OCI-LY7 (cell line): ENCODE measurements around the gene DDX10. TPM values are rescaled to one million over a fixed set of nuclear protein-coding genes. Genes with fewer than 3 reads are reported as not detected.

Experiments used
- BruUV-seq: library from RNA; stranded (reverse); fragments of 400-500 nt; replicated peaks from 2 replicates; lab custom pipeline; 2021; lab: Mats Ljungman, UMichigan
- CTCF ChIA-PET: fragments of 300-600 bp; sonication (Branson Sonifier 250); formaldehyde crosslinking; loops from one replicate; lab custom pipeline; 2022; ENCODE audit warnings: antibody characterized with exemption; ENCODE audit not compliant: unreplicated experiment; lab: Charles Lee
- POLR2A ChIA-PET: fragments of 300-600 bp; sonication (Branson Sonifier 250); formaldehyde crosslinking; loops from one replicate; lab custom pipeline; 2022; ENCODE audit warnings: antibody characterized with exemption; lab: Charles Lee
- DNase-seq: peaks from one replicate; pipeline ENCODE4 v3.0.0-alpha.2; 2015; ENCODE audit warnings: low spot score
- H2AFZ ChIP-seq: fragments of 200-600 bp; sonication (generic), shearing (Covaris generic); 2 replicates; pipeline ENCODE4 v1.6.1; 2014; ENCODE audit warnings: mild to moderate bottlenecking, antibody characterized with exemption, low read length, moderate library complexity
- H3K27ac ChIP-seq: fragments of 200-600 bp; sonication (generic); 2 replicates; pipeline ENCODE4 v1.5.1; 2014; ENCODE audit warnings: mixed run types, low read depth, mild to moderate bottlenecking, moderate library complexity, low read length, inconsistent platforms; ENCODE audit not compliant: poor library complexity, severe bottlenecking
- H3K36me3 ChIP-seq: fragments of 200-600 bp; sonication (generic); 2 replicates; pipeline ENCODE4 v1.6.1; 2014; ENCODE audit warnings: mild to moderate bottlenecking, antibody characterized with exemption, low read length, moderate library complexity, mixed read lengths; ENCODE audit not compliant: insufficient read depth
- H3K4me1 ChIP-seq: fragments of 200-600 bp; sonication (generic); 2 replicates; pipeline ENCODE4 v1.5.1; 2014; ENCODE audit warnings: mild to moderate bottlenecking, low read length; ENCODE audit not compliant: insufficient read depth, poor library complexity, severe bottlenecking
- H3K4me2 ChIP-seq: fragments of 200-600 bp; sonication (generic); 2 replicates; pipeline ENCODE4 v1.6.1; 2014; ENCODE audit warnings: mild to moderate bottlenecking, low read length
- H3K4me3 ChIP-seq: fragments of 200-600 bp; sonication (generic); 2 replicates; pipeline ENCODE4 v1.5.1; 2014; ENCODE audit warnings: mild to moderate bottlenecking, low read depth, low read length; ENCODE audit not compliant: poor library complexity, severe bottlenecking
- H3K79me2 ChIP-seq: fragments of 200-600 bp; sonication (generic); 2 replicates; pipeline ENCODE4 v1.6.1; 2016; ENCODE audit warnings: low read depth, mild to moderate bottlenecking, low read length, moderate library complexity, mixed read lengths; ENCODE audit not compliant: insufficient read depth
- H3K9me2 ChIP-seq: fragments of 200-600 bp; sonication (generic); 2 replicates; pipeline ENCODE4 v1.6.1; 2016; ENCODE audit warnings: mild to moderate bottlenecking, low read length, mixed read lengths; ENCODE audit not compliant: insufficient read depth
- H3K9me3 ChIP-seq: fragments of 200-600 bp; sonication (generic); 2 replicates; pipeline ENCODE4 v1.6.1; 2014; ENCODE audit warnings: mild to moderate bottlenecking, mixed run types, low read length, mixed read lengths
- H4K20me1 ChIP-seq: fragments of 200-600 bp; sonication (generic); 2 replicates; pipeline ENCODE4 v1.6.1; 2014; ENCODE audit warnings: mild to moderate bottlenecking, antibody characterized with exemption, low read length, moderate library complexity, mixed read lengths; ENCODE audit not compliant: insufficient read depth
- EZH2phosphoT487 ChIP-seq: fragments of 200-600 bp; sonication (generic); IDR thresholded peaks from 2 replicates; pipeline ENCODE4 v1.6.1; 2018; ENCODE audit warnings: low read depth, borderline replicate concordance, mild to moderate bottlenecking, mixed run types, antibody characterized with exemption, low read length, moderate library complexity, mixed read lengths
- intact Hi-C: fragments of 100-400 bp; cut with micrococcal nuclease; formaldehyde crosslinking; loops from one replicate; pipeline ENCODE4 v1.10.0; 2022; ENCODE audit not compliant: unreplicated experiment
- total RNA-seq, 2 experiments: library from RNA; depleted of rRNA in 1 of 2; stranded (reverse); fragments of >200 nt in 1 of 2; shearing (Covaris generic) in 1 of 2; gene quantifications; 2 replicates each; pipeline ENCODE4 v1.2.3, GENCODE V29; 2014 to 2022
- TF ChIP-seq, protein P1 (sequence below): fragments of 200-600 bp; sonication (generic); conservative IDR thresholded peaks from 2 replicates; pipeline ENCODE4 v1.5.1; 2014; ENCODE audit warnings: mild to moderate bottlenecking, antibody characterized with exemption, low read length, moderate library complexity, mixed read lengths

Gene DDX10
- total RNA-seq, 2 experiments from 2014 or later, result 46.5 to 48.7 TPM

DNA sequence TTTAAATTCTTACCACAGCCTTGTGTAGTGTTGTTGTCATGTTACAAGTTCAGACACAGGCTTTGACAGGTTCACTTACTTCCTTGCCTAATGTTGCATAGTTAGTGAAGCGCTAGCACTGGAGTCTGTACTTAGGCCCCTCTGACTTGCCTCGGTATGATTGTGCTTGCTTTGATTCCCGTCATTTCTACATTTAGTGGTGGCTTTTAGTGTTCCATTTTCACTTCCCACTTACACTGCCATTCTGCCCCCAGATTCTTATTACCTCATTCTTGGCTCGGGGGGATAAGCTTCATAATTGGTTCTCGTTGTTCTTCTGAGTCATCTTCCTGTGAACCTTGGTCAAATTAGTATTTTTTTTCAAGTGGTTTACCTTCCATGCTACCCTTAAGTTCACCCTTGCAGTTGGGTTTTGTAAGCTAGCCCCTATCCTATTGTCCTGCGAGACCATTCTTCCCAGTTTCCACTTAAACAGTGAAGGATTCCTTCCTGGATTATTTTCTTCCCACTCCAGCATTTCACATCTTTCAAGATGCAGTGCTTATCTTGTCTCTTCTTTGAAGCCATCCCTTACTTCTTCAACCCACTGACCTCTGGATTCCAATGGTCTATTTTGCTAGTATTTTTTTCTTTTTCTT is 68.7 kb downstream of the DDX10 start:
- peaks cover 14% of the 10 kb centered on the region for H3K4me1 ChIP-seq
- no peak overlapping the region for H3K4me3 ChIP-seq
- intact Hi-C loops, result no loop called here
- peaks cover 68% of the 10 kb centered on the region for H3K36me3 ChIP-seq
- no peak overlapping the region for H3K4me2 ChIP-seq
- no peak overlapping the region for H3K27ac ChIP-seq
- TF ChIP-seq, protein P1, sequence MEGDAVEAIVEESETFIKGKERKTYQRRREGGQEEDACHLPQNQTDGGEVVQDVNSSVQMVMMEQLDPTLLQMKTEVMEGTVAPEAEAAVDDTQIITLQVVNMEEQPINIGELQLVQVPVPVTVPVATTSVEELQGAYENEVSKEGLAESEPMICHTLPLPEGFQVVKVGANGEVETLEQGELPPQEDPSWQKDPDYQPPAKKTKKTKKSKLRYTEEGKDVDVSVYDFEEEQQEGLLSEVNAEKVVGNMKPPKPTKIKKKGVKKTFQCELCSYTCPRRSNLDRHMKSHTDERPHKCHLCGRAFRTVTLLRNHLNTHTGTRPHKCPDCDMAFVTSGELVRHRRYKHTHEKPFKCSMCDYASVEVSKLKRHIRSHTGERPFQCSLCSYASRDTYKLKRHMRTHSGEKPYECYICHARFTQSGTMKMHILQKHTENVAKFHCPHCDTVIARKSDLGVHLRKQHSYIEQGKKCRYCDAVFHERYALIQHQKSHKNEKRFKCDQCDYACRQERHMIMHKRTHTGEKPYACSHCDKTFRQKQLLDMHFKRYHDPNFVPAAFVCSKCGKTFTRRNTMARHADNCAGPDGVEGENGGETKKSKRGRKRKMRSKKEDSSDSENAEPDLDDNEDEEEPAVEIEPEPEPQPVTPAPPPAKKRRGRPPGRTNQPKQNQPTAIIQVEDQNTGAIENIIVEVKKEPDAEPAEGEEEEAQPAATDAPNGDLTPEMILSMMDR, result no peak
- TF ChIP-seq EZH2phosphoT487, result no peak
- BruUV-seq, result no TSS peak
- ChIA-PET CTCF (no interaction called here), POLR2A (interaction anchor here (0.6 to 1.6 kb wide), 9 partner anchors 9 to 1487 kb away, joined by 3 to 8 read pairs (median 4); no protein-coding TSS in a partner anchor)
- no peaks in the 10 kb centered on the region for H3K9me2 ChIP-seq
- H4K20me1 ChIP-seq, result 0 out of 2 replicates have a peak, but pooled peaks cover 6% of the 10 kb centered on the region
- H3K9me3 ChIP-seq, result no peaks in the 10 kb centered on the region
- no peak overlapping the region for H2AFZ ChIP-seq
- no peak for DNase-seq
- peaks cover 58% of the 10 kb centered on the region; the same call in 1 of the 2 replicates for H3K79me2 ChIP-seq

DNA sequence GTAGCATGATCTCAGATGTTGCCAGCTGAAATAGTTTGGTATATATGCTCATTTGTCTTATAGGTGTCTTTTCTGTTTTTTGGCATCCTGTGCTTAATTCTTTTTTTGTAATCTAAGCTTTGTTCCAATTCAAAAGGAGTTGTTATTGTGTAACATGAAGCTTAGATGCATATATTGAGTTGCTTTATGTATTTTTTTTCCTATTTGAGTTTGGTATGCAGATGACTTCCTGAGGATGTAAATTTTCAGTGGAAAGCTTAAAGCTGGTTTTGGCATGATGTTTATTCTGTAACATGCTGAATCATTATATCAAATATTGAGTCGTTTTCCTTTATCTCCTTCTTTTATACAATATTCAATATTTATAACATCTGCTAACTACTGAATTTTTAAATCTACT is 69.4 kb downstream of the DDX10 start:
- H3K4me1 ChIP-seq, result peaks cover 14% of the 10 kb centered on the region
- H3K36me3 ChIP-seq, result peaks cover 75% of the 10 kb centered on the region
- ChIA-PET CTCF (no interaction called here), POLR2A (interaction anchor here (1.0 to 1.6 kb wide), 3 partner anchors 8 to 13 kb away, joined by 3 to 8 read pairs (median 5); no protein-coding TSS in a partner anchor)
- no TSS peak for BruUV-seq
- DNase-seq, result no peak
- 0 out of 2 replicates have a peak, but pooled peaks cover 6% of the 10 kb centered on the region for H4K20me1 ChIP-seq
- H3K79me2 ChIP-seq, result peaks cover 64% of the 10 kb centered on the region; the same call in 1 of the 2 replicates
- H3K9me3 ChIP-seq, result no peaks in the 10 kb centered on the region
- intact Hi-C loops, result no loop called here
- no peak overlapping the region for H3K4me3 ChIP-seq
- no peak overlapping the region for H3K27ac ChIP-seq
- TF ChIP-seq, protein P1, result no peak
- no peak for TF ChIP-seq EZH2phosphoT487
- no peak overlapping the region for H2AFZ ChIP-seq
- no peak overlapping the region for H3K4me2 ChIP-seq
- H3K9me2 ChIP-seq, result no peaks in the 10 kb centered on the region
